ENCODE measurements around the gene CORO2B.

DNA sequence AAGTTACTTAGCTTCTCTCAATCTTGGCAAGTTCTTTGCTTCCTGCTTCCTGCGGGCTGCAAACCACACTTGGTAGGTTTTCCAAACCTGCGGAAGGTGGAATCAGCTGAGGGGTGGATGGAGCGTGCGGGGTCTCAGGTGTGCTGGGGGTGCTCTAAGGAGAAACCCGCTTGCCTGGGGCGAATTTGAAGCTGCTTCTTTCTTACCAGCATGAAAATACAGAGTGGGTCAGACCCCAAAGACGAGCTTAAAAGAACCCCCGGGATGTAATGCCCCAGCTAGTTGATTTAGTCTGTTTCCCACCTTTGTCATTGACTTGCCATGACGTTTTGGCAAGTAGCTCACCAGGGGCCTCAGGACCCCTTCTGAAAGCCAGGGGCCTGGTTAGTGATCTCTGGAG is 28.8 kb upstream of the CORO2B start:
- TF ChIP-seq, protein P1, sequence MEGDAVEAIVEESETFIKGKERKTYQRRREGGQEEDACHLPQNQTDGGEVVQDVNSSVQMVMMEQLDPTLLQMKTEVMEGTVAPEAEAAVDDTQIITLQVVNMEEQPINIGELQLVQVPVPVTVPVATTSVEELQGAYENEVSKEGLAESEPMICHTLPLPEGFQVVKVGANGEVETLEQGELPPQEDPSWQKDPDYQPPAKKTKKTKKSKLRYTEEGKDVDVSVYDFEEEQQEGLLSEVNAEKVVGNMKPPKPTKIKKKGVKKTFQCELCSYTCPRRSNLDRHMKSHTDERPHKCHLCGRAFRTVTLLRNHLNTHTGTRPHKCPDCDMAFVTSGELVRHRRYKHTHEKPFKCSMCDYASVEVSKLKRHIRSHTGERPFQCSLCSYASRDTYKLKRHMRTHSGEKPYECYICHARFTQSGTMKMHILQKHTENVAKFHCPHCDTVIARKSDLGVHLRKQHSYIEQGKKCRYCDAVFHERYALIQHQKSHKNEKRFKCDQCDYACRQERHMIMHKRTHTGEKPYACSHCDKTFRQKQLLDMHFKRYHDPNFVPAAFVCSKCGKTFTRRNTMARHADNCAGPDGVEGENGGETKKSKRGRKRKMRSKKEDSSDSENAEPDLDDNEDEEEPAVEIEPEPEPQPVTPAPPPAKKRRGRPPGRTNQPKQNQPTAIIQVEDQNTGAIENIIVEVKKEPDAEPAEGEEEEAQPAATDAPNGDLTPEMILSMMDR (conservative IDR thresholded peaks at IDR 0.05; ENCODE audit: low read depth, low read length), result no peak
- TF ChIP-seq EZH2 (IDR thresholded peaks at IDR 0.05; ENCODE audit: borderline replicate concordance, low read depth, low read length, poor library complexity, severe bottlenecking), result no peak

All from A673 (cell line).